Measurements from ENCODE around the gene ZKSCAN7.

- TF ChIP-seq CTCF (IDR thresholded peaks at IDR 0.05) (no peak), POLR2A (IDR thresholded peaks at IDR 0.05) (no peak)
Measured at GRCh38 chr3:44612678-44613077, 57.7 kb downstream of the ZKSCAN7 start.

Data from esophagus squamous epithelium (tissue), 4 donors.